HEK293T (cell line): Measurements from ENCODE around the gene IL15RA.

Experiments used
- ARNT ChIP-seq: fragments of 450-650 bp; IDR thresholded peaks from 2 replicates; pipeline ENCODE4 v1.6.1; 2017; ENCODE audit warnings: mild to moderate bottlenecking
- BHLHE40 ChIP-seq: fragments of 450-650 bp; IDR thresholded peaks from 2 replicates; pipeline ENCODE4 v1.6.1; 2016; ENCODE audit warnings: mild to moderate bottlenecking, moderate library complexity, borderline replicate concordance
- CTBP1 ChIP-seq: fragments of 450-650 bp; IDR thresholded peaks from 2 replicates; pipeline ENCODE4 v1.6.1; 2016; ENCODE audit warnings: borderline replicate concordance
- FOXM1 ChIP-seq: fragments of 450-650 bp; IDR thresholded peaks from 2 replicates; pipeline ENCODE4 v1.6.1; 2017; ENCODE audit warnings: mild to moderate bottlenecking, borderline replicate concordance
- HDGF ChIP-seq: fragments of 450-650 bp; IDR thresholded peaks from 2 replicates; pipeline ENCODE4 v1.6.1; 2017; ENCODE audit warnings: antibody characterized with exemption, borderline replicate concordance
- LEF1 ChIP-seq: fragments of 450-650 bp; IDR thresholded peaks from 2 replicates; pipeline ENCODE4 v1.6.1; 2017; ENCODE audit warnings: mild to moderate bottlenecking, borderline replicate concordance
- SP1 ChIP-seq: fragments of 450-650 bp; IDR thresholded peaks from 2 replicates; pipeline ENCODE4 v1.6.1; 2017
- SUZ12 ChIP-seq: fragments of 450-650 bp; IDR thresholded peaks from 2 replicates; pipeline ENCODE4 v1.6.1; 2016; ENCODE audit warnings: mild to moderate bottlenecking
- TARDBP ChIP-seq: fragments of 450-650 bp; IDR thresholded peaks from 2 replicates; pipeline ENCODE4 v1.6.1; 2016
- ZNF384 ChIP-seq: fragments of 450-650 bp; IDR thresholded peaks from 2 replicates; pipeline ENCODE4 v1.6.1; 2016

GRCh38 chr10:5961405-5962100 lies 15.8 kb downstream of the IL15RA start:
- TF ChIP-seq BHLHE40 (no peak), SP1 (no peak), SUZ12 (no peak), TARDBP (no peak), ZNF384 (no peak), CTBP1 (no peak), ARNT (no peak), FOXM1 (no peak), HDGF (no peak), LEF1 (no peak)
